Measurements from ENCODE around the gene ANGPT4. TPM values are rescaled to one million over a fixed set of nuclear protein-coding genes. Genes with fewer than 3 reads are reported as not detected.

Gene ANGPT4
- total RNA-seq, 1 experiment from 2014 or later = not detected

DNA sequence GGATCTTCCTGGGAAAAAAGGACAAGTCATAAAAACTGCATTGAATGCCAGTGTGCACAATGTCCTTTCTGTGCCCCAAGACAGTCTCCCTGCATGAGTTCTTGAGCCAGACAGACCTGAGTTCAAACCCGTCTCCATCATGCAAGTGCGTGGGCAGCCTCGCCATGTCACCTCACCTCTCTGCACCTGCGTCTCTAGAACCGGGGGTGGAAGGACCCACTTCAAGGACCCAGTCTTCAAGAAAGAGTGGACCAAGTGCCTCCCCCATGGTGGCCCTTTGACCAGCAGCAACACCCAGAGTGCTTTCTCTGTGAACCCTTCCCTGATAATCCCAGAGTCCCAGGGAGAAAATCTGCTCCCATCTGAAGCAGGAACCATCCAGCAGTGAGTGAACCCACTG is 23.5 kb upstream of the ANGPT4 start:
- DNase-seq (ENCODE audit: low read depth) = no peak

DNA sequence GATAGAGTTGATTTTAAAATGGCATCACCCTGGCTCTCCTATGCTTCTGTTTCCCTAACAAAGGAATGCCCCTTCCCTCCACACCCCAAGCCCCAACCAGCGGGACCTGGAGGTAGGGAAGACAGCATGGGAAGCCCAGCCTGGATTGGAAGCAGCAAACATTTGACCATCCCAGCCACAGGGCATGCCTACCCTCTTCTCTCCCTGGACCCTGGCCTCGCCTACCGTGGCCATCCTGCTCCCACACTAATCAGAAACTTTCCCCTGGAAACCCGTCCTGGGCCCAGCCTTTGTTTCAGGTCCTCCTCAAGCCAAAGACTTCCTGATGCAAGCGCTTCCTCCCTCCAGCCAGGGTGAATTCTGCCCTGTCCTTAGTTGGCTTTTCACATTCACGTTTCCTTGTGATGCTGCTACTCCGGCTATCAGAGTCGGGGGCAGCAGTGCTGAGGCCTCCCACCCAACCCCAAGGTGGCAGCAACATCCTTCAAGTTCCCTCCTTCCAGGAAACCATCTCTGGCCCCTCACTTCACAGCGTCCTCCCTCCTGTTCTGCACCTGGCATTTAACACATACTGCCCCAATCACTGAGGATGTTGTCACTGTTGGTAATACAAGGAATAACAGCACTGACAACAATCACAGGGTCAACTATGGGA is 18.2 kb upstream of the ANGPT4 start:
- no peak for DNase-seq (ENCODE audit: low read depth)

DNA sequence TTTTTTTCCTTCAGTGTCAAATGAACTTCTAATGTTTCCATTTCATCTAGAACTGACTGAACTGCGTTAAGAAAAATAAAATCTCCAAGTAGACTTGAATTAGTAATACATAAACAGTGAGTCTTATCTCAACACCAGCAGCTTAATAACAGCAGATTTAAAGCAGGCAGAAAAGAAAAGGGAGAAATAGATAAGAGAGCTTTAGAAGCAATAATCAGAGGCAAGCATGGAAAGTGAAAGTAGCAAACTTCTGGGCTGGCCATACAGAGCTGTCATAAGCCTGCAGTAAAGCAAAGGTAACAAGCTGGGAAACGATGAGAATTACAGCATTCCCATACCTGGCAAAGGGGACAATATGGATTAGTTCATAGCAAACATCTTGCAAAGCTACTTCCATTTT is 16.9 kb upstream of the ANGPT4 start:
- DNase-seq (ENCODE audit: low read depth) = no peak

DNA sequence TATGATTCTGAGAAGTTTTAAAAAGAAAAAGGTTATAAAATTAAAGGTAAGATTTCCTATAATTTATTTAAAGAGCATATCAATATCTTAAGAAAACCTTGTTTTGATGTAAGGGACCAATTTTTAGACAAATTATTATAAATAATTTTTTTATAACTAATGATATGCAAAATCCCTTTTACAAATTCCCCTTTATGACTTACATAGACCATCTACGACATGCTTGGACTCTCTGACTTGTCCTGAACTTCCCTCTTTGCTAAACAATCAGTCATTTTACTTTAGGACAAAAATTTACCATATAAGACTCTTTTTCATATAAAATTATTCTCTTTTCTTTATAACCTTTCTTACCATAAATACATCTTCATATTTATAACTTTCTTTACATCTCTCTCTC is 15.3 kb upstream of the ANGPT4 start:
- DNase-seq (ENCODE audit: low read depth) = peak; percentile 25

DNA sequence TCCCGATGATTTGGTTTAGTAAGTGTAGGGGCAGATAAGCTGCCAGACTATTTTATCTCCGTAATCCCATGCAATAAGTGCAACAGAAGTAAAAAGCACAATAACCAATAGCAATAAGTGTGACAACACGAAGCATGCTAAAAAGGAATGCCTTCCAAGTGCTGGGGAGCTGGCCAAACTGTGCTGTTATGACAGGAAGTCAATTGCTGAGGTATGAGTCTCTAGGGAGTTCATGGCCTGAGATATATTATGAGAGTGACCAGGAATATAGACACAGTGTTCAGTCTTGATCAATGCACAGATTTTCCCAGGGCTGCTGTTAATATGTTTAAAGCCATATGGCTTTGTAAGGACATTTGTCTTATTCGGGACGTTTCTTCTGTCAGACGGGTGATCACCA is 10.5 kb upstream of the ANGPT4 start:
- no peak for DNase-seq (ENCODE audit: low read depth)

DNA sequence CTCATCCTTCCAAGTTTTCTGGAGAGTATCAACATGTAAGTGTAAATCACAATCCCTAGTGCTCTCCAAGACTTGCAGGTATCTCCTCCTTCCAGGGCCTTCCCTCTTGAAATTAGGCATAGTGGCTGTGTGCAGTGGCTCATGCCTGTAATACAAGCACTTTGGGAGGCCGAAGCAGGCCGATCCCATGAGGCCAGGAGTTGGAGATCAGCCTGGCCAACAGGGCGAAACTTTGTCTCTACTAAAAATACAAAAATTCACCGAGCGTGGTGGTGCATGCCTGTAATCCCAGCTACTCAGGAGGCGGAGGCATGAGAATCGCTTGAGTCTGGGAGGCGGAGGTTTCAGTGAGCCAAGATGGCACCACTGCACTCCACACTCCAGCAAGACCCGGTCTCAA is 9.4 kb upstream of the ANGPT4 start:
- DNase-seq (ENCODE audit: low read depth) = no peak

DNA sequence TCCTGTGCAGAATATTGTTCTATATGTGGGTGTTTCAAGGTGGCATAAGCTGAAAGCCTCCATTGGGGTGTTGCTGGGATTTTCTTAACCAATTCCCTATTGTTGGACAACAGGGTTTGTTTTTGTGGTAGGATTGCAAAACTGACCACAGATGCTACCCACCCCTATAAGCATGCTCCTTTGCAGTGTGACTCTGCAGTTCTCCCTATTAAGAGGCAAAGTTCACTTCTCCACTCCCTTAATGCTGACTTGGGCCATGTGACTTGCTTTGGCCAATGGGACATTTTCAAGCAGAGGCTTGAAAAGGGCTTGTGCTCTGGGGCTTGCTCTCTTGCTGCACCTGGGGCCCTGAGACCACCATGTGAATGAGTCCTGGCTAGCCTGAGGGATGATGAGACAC is 8.5 kb upstream of the ANGPT4 start:
- DNase-seq (ENCODE audit: low read depth) = no peak

DNA sequence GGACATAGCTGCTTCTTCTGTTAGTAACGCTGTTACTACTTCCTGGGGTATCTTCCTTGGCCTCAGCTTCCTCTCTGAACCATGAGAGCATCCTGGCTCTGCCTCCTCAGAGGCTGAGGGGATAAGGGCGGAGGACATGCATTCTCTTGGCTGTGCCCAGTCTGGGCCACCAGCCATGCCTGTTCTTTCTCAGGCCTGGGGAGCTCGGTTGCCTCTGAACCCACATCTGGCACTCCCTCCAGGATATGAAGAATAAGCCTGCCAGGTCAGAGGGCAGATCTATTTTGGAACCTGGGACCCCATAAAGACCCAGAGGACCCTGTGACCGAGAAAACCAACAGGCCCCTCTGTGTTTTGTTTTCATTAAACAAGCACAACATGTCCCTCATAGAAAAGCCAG is 6.6 kb upstream of the ANGPT4 start:
- no peak for DNase-seq (ENCODE audit: low read depth)

DNA sequence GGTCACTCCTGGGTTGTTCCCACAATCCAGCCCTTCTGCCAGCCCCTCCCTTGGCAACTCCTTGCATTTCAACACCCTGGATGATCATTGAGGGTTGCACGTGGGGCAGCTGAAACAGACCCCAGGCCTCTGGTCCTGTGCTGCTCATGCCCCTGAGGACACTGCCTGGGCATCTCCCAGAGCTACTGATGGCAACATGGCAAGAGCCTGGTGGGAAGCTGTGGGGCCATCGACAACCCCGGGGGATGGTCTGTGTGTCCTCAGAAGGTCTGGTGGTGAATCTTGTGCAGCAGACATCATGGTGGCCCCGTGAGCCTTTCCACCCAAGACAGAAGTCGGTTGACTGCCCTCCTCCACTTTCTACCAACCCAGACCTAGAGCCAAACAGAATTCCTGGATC is 4.9 kb upstream of the ANGPT4 start:
- DNase-seq (ENCODE audit: low read depth) = no peak

DNA sequence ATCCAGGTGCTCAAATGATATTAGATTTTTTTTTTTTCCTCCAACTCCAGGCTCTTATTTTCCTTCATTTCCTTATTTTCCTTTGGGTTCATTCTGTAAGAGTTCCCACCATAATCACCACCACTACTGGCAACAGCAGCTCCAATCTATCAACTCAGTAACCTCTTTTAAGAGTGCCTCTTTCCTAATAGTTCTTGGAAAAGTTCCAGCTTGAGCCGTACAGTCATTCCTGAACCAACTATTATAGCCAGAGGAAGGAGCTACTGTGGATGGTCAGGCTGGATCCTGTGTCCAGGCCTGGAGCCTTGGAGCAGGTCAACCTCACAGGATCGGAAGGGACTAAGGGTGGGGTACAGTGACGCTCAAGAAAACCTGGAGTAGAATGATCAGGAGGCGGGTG is 4.2 kb upstream of the ANGPT4 start:
- no peak for DNase-seq (ENCODE audit: low read depth)

DNA sequence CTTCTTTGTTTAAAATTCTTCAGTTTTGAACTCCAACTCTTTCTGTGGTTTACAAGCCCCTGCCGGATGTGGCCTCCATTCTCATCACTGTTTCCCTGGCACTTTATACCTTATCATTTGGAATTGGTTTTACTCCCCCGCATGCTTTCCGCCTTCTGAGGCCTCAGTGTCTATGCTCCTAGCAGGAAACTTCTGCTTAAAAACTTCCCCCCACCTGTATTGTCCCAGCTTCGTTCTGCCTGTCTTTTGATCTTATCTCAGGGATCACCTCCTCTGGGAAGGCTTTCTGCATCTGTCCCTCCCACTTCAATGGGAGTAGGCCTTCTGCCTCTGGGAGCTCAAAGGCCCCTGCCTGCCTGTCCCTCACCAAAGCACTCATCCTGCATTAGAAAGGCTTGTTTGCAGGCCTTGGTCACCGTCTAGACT is 3.4 kb upstream of the ANGPT4 start:
- DNase-seq (ENCODE audit: low read depth) = peak; percentile 10

DNA sequence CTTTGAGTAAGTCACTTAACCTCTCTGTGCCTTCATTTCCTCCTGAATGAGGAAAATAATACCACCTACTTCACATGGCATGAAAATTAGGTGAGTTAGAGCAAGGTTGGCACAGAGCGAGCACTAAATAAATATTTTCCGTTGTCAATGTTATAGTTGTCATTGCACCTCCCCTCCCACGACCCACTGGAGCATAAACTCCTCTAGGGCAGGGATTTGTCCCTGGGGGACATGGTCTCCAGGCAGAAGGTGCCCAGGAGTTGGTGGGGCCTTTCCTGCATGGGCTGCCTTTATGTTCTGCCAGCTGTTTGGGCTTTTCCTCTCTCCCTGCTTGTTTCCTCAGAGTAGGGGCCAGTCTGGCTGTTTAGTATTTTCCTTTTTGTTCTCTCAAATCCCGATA is 1.3 kb upstream of the ANGPT4 start:
- DNase-seq (ENCODE audit: low read depth) = no peak

DNA sequence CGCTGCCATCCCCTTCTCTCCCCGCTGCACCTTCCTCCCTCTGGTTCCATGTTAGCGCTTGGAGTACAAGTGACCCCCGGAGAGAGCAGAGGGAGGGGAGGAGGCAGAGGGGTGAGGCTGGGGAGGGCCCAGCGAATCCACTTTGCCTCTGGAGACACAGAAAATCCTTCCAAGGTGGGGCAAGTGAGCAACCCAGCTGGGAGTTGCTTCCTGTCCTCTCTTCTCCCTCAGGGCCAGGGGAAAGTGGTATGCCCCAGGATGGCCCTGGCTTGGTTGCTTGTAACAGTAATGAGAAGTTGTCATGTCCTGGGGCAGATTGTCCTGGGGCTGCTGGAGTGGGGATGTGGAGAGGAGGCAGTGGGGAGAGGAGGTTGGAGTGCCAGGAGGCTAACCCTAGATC is 691 bp upstream of the ANGPT4 start:
- no peak for DNase-seq (ENCODE audit: low read depth)

DNA sequence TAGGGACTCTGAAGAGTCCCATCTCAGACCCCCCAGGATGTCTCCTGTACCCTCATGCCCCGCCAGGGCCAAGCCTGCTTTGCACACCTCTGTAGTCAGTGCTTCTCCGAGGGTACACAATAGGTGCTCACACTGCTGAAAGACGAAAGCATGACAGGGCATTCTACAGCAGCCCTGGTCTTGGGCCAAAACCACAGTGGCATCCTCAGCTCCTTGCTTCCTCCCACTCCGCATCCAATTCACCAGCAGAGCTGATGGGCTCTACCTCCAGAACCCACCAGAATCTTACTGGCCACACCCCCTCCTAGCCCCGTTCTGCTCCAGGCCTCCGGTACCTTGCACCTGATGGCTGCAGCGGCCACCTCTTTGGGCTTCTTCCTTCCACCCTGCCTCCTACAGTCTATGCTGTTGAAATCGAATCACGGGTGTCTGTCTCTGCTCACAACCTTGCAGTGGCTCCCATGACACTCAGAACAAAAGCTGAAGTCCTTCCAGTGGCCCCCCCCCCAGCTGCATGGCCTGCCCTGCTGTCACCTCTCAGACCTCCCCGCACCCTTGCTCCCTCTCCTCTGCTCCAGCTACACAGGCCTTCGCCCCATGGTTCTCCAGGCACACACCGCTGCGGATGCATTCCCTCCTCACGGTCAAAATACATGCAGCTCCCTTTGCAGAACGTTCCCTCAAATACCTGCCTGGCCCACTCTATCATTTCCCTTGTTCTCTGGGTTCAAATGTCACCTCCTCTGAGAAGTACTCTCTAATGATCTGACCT is 1.2 kb downstream of the ANGPT4 start:
- DNase-seq (ENCODE audit: low read depth) = peak; percentile 29

DNA sequence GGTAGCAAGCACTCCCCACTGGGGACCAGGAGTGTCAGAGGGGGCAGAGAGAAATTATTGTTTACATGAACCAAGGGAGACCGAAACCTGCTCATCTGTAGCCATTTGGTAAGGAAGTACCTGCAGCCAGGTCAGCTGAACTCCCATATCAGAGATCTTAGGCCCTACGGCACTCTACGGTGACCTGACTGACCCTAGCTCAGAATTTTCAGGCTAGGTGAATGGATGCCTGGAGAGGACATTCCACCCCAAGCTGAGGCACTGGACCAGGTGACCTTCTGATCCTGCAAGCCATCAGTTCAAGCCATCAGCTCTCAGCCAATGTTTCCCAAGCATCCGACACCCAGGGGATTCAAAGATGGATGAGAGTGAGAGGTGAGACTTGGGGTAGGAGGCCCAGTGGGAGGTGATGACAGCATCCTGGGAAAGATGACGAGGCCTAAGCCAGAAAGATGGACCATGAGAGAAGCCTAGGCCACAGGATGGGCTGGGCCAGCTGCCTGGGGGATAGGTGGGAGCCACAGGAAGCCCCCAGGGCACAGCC is 2.8 kb downstream of the ANGPT4 start:
- no peak for DNase-seq (ENCODE audit: low read depth)

DNA sequence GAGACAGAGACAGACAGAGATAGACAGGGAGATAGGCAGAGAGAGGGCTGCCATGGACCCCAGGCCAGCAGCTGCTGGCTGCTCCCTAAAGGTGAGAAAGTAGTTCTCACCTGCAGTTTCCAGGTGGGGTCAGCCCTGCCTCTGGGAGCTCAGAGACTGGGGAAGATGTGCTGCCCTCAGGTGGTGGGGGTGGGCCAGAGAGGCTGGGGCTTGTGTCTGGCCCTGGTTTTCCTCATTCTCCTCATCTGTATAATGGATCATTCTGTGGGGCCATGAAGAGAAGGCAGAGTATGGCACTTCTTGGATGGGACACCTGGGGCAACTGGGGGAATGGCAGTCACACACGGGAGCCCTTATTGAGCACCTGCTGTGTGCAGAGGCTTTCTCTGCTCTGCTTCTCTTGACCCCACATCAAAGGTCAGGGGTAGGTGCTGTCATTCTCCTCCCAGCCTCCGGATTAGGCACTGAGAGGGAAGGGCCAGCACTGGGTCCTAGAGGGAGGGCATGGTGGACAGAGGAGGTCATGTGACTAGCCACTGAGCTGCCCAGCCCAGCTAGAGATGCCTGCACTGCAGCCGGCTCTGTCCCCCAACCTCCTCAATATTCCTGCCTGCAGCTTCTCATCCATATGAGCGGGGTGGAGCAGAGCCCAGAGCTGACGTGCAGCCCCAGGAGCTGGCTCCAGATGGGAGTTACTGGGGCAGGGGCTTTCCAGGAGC is 4.1 kb downstream of the ANGPT4 start:
- no peak for DNase-seq (ENCODE audit: low read depth)

DNA sequence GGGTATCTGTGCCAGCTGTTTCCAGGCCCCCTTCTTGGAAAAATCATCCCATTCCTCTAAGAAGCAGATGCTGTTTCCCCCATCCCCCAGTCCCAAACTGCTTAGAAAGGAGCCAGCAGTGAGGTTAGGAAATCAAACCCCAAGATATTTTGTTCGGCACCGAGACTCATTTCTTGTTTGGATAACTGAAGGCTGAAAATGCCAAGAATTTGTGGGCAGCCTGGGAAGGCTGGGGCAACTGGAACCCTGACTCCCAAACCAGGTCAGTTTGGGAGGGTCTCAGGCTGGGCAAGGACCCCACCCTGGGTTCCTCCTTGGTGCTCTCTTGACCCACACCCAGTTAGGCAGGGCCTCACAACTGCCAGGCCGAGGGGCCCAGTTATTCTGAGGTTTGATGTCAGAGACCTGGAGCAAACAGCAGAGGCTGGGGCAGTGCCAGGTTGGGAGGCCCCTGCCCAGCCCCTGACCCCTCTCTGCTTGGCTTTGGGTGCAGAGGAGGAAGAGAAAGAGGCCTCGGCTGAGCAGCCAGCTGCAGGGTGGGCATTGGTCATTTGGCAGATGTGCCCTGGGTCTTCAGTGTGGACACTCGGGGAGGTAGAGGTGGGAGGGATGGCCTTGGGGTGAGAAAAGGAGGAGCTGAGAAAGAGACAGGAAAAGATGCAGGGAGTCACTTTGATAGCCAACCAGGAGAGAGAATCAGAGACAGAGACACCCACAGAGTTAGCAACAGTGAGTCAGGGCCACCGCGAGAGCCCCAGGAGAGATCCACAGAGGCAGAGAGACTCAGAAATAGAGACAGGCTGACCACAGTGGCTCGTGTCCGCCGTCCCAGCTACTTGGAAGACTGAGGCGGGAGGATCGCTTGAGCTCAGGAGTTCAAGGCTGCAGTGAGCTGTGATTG is 5.0 kb downstream of the ANGPT4 start:
- peak; percentile 28 for DNase-seq (ENCODE audit: low read depth)

DNA sequence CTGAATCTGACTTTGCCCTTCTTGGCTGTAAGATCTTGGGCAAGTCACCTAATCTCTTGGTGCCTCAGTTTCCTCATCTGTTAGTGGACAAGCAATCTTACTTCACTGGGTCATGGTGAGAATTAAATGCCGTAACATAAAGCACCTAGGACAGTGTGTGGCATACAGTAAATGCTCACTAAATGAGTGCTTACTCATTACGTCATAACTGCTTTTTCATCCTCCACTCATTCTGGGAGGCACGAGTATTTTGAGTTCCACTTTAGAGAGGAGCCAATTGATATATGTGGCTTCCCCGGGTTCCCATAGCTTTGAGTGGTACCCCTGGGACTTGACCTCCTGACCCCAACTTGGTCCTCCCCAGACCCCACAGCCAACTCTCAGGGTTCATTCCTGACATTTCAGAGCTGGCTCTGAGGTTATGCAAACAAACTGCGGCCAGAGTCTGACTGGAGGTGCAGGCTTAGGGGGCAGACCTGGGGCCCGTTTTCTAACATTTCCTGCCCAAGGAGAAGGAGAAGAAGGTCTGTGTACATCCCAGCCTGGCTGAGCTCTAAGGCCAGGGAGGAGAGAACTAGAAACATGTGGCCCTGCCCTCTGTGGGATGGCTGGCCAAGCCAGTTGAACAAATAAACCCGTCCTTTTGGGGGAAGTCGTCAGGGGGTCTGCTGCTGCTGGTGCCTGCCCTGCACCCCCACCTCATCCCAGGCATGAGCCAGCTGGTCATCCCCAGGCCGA is 5.8 kb downstream of the ANGPT4 start:
- DNase-seq (ENCODE audit: low read depth) = no peak

DNA sequence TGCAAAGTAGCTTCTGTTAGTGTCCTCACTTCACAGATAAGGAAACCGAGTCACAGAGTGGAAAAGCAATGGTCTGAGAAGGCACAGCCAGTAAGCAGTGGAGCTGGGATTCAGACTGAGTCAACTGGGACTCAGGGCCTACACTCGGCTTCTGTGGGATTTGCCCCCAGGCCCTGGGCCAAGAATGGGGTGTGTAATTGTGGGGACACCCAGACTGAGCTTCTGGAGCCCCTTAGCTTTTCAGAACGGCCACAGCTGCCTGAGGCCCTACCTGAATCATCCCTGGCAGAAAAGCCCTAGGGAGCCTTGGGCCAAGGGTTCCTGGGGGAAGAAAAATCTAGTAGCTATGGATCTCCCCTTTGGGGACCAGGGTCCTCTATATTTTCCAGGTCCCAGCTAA is 6.5 kb downstream of the ANGPT4 start:
- no peak for DNase-seq (ENCODE audit: low read depth)

DNA sequence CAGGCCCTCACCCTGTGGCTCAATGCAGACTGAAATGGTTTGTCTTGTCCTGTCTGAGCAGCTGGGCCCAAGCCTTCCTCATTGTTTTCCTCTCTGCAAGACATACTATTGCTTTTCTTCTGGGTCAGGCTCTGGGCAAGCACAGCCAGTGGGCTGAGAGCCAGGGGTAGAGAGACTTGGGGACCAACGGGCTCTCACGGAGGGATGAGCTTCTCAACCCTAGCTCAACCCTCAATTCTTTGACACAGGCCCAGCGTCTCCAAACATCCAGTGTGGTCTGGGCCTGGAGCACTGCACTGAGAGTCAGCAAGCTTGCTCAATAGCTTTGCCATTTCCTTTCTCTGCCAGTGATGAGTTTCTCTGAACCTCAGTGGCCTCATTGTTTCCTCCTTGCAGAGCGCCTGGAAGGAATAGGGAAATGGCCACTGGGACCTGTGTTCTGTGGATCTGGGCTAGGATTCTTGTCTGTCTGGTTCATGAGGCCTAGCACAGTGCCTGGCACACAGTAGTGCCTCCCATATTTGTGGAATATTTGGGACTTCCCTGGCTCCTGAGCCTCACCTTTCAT is 9.3 kb downstream of the ANGPT4 start:
- no peak for DNase-seq (ENCODE audit: low read depth)

Measured in RPMI7951 (cell line).